D341Med (cell line): ENCODE measurements around the gene MYRF.
A peak's percentile ranks its signal among the peaks of the same experiment; 100 is the strongest.

Experiments
- DNase-seq: peaks from one replicate; pipeline ENCODE4 v3.0.0; 2012; ENCODE audit warnings: low spot score

Gene MYRF

GRCh38 chr11:61776561-61777075, 24.2 kb downstream of the MYRF start:
- DNase-seq, result peak; percentile 84

- peak; percentile 58 for DNase-seq
Observed at GRCh38 chr11:61777234-61778090, 25.0 kb downstream of the MYRF start.

GRCh38 chr11:61778357-61778886, 26.0 kb downstream of the MYRF start:
- DNase-seq, result no peak

GRCh38 chr11:61778920-61779650, 26.6 kb downstream of the MYRF start:
- DNase-seq, result no peak

GRCh38 chr11:61779666-61780525, 27.5 kb downstream of the MYRF start:
- DNase-seq, result no peak

GRCh38 chr11:61780581-61781162, 28.2 kb downstream of the MYRF start:
- no peak for DNase-seq

- DNase-seq, result no peak
Observed at GRCh38 chr11:61781585-61781984, 29.1 kb downstream of the MYRF start.

- DNase-seq, result no peak
Observed at GRCh38 chr11:61782299-61782698, 29.9 kb downstream of the MYRF start.

DNA sequence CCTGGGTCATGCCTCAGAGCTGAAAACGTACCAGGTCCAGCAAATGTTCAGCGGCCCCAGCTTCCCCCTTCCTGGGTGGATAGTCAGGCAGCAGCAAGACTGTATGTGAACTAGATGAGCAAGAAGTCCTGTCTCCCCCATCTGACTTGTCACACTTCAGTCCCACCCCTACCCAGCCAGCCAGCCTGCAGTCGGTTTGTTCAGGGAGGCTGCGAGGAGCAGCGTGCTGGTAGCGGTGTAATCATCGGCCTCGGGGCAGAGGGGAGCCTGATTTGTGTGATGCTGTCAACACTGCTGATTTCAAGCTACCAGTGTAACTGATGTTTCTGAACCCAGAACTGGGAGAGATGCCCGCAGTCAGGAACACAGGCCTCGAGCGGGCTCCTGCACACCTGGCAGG, 30.4 kb downstream of the MYRF start:
- DNase-seq, result no peak

- no peak for DNase-seq
Observed at GRCh38 chr11:61783717-61784505, 31.5 kb downstream of the MYRF start.

GRCh38 chr11:61784506-61784805, 32.0 kb downstream of the MYRF start:
- no peak for DNase-seq

GRCh38 chr11:61785837-61786402, 33.5 kb downstream of the MYRF start:
- no peak for DNase-seq

DNA sequence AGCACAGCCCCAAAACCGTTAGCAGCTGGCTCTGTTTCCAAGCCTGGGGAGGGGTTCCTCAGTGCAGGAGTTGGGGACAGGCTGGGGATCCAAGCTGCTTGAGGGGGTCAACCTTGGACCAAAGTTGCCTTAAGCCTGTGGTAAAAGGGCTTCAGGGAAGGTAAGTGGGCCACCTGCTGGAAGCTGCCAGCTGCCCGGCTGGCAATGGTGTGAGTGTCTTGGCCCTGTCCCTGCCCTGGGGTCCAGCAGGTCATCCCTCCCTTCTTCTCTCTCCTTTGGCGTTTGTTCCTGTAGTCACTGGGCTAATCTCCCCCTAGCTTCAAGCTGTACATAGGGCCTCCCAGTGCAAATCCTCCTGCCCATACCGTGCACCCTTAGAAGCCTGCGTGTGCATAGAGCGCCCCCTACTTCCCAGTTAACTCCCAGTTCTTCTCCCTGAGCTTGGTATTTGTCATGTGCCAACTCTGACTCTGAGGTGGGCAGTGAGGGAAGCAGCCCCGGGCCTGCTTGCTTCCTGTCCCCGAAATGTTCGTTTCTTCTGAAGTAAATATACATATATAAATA, 35.6 kb downstream of the MYRF start:
- peak; percentile 62 for DNase-seq

- DNase-seq, result no peak
Observed at GRCh38 chr11:61791737-61792309, 39.4 kb downstream of the MYRF start.

- peak; percentile 92 for DNase-seq
Observed at GRCh38 chr11:61792310-61793082, 40.1 kb downstream of the MYRF start, which contains the start of the genes FEN1 and TMEM258. Gene FEN1 (plus strand): TSS chr11:61792911. CDS start chr11:61795362, 2,451 bp downstream. Gene TMEM258 (minus strand): TSS chr11:61792599. CDS start chr11:61792558, 41 bp downstream.

DNA sequence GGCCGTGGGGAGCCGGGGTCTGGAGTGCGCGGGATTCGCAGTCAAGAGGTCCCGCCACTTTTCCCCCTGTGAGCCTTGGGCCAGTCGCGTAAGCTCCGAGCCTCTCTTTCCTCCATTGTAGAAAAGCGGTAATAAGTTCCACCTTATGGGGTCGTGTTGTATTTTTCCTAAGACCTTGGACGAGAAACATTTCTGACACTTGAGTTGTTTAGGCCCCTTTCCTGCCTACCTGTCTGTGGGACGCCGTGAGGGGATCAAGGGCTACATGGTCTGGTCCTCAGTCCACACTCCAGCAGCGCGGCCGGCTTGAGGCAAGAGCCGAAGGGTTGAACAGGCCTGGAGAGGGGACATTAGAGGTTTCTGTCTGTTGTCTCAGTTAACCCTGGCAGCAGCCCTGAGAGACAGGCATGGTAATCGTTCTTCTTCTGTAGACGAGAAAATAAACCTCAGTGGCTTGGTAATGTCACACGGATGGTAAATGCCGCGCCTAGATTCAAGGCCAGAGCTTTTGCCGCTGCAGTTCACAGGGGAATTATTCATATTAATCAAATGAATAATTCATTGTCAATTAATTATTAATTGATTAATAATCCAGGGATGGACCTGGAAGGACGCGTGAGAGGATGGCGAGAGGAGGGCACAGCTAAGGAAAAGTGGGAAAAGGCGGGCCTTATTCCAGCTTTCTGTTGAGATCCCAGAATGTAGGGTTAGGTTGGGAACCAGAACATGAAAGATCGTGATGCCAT, 40.8 kb downstream of the MYRF start:
- DNase-seq, result no peak

DNA sequence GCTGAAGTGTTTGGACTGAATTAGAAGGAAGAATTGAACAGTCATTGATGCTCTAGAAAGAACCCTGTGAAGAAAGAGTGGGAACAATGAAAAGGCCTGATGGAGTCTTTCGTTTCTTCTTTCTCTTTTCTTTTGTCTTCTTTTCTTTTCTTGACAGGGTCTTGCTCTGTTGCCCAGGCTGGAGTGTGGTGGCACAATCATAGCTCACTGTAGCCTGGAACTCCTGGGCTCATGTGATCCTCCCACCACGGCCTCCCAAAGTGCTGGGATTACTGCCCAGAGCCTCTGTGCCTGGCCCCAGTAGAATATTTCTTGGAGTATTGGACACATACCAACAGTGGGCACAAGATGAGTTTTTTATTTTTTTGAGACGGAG, 41.4 kb downstream of the MYRF start:
- DNase-seq, result no peak

DNA sequence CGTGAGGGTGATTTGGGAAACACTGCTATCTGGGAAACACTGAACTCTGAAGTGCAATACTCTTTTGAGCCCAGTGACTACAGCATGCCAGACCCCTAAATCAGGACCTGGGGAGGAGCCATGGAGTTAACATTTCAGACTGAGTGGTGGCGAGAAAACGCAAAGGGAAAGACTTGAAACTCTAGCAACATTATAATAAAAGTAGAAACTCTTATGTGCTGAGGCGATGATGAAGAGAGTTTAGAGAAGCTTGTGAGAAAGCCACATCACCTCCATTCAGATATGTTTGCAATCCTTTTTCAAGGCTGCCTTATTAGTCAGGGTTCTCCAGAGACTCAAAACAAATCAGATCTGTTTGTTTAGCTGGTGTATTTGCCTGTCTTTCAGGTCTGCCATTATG, 42.1 kb downstream of the MYRF start:
- no peak for DNase-seq
